Measurements from ENCODE around the gene PROSER3.
"Not testable (repeated sequence)": the region's sequence is repeated elsewhere in the genome, so short reads cannot be mapped to it uniquely, and the experiment has no call there.

The PROSER3 gene

DNA sequence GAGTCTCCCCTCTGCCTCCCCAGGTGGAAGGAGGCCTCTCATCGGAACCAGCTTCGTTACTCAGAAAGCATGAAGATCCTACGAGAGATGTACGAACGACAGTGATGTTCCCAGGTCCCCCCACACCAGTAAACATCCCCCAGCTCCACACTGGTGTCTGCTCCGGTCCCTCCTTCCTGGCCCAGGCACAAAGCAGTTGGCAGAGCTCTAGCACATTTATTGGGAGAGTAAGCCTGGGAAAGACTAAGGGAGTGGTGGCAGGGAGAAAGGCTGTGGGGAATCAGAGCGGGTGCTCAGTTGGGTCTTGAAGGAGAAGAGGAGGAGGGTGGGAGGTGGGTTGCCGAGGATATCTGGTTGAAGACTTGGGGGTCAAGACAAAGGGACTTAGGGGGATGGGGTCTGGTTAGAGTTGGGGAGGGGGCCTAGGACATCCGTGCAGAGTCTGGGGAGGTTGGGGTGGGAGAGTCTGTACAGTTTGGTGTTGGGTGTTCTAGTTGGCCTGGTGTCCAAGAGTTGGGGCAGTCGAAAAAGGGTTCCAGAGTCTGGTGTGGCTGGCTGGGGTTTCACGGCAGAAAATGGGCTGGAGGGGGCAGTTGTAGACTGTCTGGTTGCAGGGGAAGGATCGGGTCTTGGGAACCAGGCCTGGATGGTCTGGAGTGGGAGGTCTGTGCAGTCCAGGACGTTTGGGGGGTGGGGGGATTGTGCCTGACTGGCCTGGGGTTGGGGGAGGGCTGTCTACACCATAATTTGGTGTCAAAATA, 3.4 kb upstream of the PROSER3 start:
- DNase-seq (ENCODE audit: low read depth), result no peak

GRCh38 chr19:35755131-35755549, 2.8 kb upstream of the PROSER3 start:
- DNase-seq (ENCODE audit: low read depth), result no peak

DNA sequence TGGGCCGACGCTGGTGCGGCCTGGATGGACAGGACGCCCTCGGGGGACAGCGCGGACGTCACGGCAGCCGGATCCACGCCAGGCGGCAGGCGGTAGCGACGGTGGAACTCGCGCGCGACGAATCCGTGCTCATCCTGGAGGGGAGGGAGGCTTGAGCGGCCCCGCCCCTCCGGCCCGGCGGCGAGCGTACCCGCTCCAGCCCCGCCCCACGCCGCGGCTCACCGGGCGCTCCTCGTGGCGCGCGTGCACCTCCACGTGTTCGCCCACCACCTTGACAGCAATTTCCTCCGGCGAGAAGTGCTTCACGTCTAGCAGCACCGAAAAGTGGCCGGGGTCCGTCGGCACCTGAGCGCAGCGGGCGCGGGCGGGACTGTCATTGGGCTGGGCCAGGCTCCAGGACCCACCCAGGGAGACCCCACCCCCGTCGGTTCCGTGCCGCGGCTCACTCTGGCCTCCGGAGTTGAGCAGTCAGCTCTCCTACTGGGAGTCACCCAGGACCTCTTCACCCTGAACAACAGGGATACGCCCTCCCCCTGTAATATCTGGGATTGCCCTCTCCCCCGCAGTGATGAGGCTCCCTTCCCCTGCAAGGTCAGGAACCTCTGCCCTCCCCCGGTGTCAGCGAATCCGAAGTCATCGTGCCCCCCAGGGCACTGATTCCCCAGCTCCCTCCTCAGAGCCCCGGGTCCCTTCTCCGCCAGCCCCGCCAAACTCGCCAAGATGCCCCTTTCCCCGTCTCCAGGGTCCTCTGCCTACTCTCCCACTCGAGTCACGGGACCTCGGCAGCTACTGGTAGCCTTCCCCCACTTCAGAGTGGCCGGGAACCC, 2.2 kb upstream of the PROSER3 start:
- peak; percentile 83 for DNase-seq (ENCODE audit: low read depth)

DNA sequence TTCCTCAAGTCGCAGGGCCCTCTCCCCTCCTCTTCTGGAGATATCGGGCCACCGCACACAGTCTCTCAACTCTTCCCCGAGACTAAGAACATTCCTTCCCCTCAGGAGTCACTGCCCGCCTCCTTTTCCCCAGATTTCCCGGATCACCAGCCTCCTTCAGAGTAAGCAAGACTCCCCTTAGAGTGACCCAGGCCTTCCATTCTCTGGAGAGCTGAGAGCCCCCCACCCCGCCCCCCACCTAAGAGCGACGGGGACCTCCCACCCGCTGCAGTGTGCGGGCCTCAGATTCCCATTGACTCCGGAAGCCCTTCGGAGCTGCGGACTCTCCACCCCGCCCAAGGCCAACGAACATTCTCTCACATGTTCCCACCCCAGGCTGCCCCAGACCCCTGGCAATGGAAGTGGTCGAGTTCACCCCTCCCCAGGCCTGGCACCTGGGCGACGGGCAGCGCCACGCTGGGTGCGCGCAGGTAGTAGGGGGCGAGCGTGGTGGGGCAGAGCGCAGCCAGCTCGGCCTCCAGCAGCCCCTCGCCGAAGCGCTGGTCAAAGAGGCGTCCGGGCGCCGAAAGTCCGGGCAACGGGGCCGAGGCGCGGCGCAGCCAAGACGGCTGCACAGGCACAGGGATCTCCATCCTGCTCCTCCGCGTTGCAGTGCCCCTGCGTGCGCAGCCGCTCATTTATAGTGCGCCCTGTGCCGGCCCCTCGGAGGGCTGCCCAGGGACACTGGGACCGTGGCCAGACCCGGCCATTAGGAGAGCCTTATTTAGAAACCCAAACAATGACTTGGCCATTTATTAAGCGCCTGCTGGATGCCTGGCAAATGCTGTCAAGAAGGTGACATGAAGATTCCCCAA, 1.4 kb upstream of the PROSER3 start, which contains the start of gene HSPB6:
Gene HSPB6 (minus strand): TSS at position 653 of the 854 bp plus-strand sequence. CDS start 21 bp downstream, at position 632.
- peak; percentile 74 for DNase-seq (ENCODE audit: low read depth)

- DNase-seq (ENCODE audit: low read depth), result peak; percentile 97
These were observed 686 bp upstream of the PROSER3 start for GRCh38 chr19:35757231-35757748.

GRCh38 chr19:35759697-35760096, 1.7 kb downstream of the PROSER3 start:
- DNase-seq (ENCODE audit: low read depth), result no peak

- DNase-seq (ENCODE audit: low read depth), result no peak
These were observed 2.9 kb downstream of the PROSER3 start for GRCh38 chr19:35760711-35761349.

DNA sequence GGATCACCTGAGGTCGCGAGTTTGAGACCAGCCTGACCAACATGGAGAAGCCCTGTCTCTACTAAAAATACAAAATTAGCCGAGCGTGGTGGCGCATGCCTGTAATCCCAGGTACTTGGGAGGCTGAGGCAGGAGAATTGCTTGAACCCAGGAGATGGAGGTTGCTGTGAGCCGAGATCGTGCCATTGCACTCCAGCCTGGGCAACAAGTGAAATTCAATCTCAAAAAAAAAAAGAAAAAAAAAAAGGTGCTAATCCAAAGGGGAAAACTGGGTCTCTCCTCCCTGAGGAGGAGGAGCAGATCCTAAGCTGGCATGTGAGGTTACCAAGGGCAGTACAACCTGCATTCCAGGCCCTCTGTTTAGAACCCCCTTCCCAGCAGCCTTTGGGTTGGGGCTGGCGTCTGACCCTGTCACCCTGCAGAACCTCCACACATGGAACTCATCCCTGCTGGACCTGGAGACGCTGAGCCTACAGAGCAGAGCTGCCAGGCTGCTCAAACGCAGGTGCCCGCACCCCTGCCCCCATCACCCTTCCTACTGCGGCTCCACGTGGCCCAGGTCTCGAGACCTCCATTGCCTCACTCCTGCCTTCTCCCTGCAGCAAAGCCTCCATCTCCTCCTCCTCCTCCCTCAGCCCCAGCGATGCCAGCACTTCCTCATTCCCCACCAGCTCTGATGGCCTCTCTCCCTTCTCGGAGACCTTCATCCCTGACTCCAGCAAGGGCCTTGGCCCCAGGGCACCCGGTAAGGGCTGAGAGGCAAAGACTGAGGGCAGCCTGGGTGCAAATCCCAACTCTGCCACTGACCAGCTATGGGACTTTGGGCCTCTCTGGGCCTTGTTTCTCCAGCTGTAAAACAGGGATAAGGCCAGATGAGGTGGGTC, 6.7 kb downstream of the PROSER3 start:
- DNase-seq (ENCODE audit: low read depth), result no peak

DNA sequence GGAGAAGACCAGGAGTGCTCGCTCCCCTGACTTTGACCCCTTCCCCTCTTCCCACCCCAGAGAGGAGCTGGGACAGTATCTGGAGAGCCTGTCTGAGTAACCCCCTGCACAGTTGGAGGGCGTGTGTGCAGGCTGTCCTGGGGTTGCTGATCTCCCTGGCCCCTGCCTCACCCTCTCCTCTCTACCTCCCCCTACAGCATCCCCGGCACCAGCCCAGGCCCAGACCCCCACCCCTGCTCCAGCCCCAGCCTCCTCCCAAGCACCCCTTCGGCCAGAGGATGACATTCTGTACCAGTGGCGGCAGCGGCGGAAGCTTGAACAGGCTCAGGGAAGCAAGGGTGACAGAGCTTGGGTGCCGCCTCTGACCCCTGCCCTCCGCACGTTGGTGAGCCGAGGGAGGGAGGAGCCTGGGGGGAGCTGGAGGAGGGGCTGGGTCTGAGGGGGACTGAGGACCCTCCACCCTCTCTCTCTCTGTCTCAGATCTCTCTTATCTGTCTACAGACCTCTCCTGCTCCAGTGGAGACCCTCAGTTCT, 8.7 kb downstream of the PROSER3 start:
- no peak for DNase-seq (ENCODE audit: low read depth)

GRCh38 chr19:35767288-35768081, 9.5 kb downstream of the PROSER3 start:
- no peak for DNase-seq (ENCODE audit: low read depth)

DNA sequence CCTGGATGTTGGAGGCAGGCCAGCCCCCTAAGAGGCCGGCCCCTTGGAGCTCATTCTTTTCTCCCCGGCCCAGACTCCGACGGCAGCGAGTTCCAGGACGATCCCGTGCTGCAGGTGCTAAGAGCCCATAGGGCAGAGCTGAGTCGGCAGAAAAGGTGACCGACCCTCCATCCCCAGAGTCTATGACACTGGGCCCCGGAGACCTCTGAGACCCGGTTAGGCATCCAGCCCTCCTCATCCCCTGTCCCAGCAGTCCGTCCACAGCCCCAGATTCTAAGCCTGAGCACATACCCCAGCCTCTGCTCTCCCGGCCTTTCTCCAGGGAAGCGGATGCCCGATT, 10.1 kb downstream of the PROSER3 start:
- no peak for DNase-seq (ENCODE audit: low read depth)

DNA sequence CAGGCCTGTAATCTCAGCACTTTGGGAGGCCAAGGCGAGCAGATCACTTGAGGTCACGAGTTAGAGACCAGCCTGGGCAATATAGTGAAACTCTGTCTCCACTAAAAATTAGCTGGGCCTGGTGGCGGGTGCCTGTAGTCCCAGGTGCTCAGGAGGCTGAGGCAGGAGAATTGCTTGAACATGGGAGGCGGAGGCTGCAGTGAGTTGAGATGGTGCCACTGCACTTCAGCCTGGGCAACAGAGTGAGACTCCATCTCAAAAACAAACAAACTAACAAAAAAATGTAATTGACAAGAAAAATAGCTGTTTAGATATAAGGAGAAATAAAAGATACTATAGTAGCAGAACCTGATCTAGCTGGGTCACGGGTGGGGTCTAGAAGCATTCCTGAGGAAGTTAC, 14.4 kb downstream of the PROSER3 start:
- DNase-seq (ENCODE audit: low read depth), result not testable (repeated sequence)

DNA sequence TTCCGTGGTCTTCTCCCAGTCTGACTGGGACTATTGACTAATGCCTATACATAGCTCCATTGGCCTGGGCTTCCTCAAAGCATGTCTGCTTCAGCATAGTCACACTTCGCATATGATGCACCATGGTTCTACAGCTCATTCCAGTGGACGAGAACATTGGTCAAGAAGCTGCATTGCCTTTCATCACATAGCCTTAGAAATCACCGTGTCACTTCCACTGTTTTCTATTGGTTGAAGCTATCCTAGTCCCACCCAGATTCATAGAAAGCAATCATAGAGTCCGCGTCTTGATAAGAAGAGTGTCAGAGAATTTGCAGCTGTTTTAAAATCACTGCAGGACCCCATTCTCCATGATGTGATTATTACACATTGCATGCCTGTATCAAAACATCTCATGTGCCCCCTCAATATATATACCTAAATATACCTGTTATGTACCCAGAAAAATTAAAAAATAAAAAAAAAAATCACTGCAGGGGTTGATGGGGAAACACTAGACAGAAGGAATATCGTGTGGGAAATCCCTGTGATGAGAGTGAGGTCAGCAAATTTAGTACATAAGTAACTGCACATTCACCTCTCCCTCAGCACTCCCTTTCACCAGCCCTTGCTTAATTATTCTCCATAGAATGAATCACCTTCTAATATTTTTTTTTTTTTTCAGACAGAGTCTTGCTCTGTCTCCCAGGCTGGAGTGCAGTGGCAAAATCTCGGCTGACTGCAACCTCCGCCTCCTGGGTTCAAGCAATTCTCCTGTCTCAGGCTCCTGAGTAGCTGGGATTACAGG, 15.2 kb downstream of the PROSER3 start:
- DNase-seq (ENCODE audit: low read depth), result no peak

DNA sequence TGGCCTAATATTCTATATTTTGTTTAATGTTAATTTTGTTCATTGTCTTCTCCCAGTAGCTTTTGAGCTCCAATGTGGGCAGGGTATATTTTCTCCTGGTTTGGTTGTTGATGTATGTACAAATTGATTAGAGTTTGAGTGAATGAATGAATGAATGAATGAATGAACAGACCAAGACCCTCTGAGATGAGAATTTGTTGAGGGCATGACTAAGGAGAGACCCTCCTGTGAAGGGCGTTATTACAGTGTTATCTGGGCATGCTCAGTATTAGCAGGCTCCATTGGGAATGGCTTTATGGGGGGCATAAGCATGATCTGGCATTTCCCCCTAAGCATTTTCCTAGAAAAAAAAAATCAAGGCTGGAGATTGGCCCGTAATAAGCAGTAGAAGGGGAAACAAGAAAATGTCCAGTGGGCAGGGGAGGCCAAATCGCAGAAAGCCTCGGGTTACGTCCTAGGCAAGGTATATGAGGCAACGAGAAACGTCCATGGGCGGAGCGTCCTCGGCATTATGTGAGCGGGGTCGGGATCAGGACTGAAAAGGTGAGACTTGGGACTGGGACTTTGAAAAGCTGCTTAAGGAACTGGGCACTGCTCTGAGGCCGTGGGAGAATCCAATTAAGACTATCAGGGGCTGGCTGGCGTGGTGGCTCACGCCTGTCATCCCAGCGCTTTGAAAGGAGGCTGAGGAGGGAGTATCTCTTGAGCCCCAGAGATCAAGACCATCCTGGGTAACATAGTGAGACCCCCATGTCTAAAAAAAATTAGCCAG, 16.5 kb downstream of the PROSER3 start:
- DNase-seq (ENCODE audit: low read depth), result no peak

- no peak for DNase-seq (ENCODE audit: low read depth)
These were observed 17.0 kb downstream of the PROSER3 start for GRCh38 chr19:35775046-35775297.

GRCh38 chr19:35775298-35776101, 17.5 kb downstream of the PROSER3 start, which contains the start of gene ARHGAP33:
TSS of gene ARHGAP33 (plus strand) at chr19:35775564. CDS start at chr19:35775659, 95 bp downstream.
- DNase-seq (ENCODE audit: low read depth), result peak; percentile 88

- DNase-seq (ENCODE audit: low read depth), result no peak
These were observed 18.3 kb downstream of the PROSER3 start for GRCh38 chr19:35776102-35776788.

Measured in fibroblast of the conjunctiva (primary cell).